Ishikawa (cell line): Measurements from ENCODE around the gene LRRC32.

Source experiments
- CEBPB ChIP-seq: IDR thresholded peaks from 2 replicates; pipeline ENCODE4 v1.6.1; 2012
- CREB1 ChIP-seq: IDR thresholded peaks from 2 replicates; pipeline ENCODE4 v1.6.1; 2012; ENCODE audit warnings: low read depth
- EGR1 ChIP-seq: IDR thresholded peaks from 2 replicates; pipeline ENCODE4 v1.6.1; 2012
- EP300 ChIP-seq: IDR thresholded peaks from 2 replicates; pipeline ENCODE4 v1.6.1; 2012; ENCODE audit warnings: borderline replicate concordance
- FOXM1 ChIP-seq: IDR thresholded peaks from 2 replicates; pipeline ENCODE4 v1.6.1; 2012; ENCODE audit warnings: low read depth, borderline replicate concordance
- MAX ChIP-seq: IDR thresholded peaks from 2 replicates; pipeline ENCODE4 v1.6.1; 2012
- NFIC ChIP-seq: IDR thresholded peaks from 2 replicates; pipeline ENCODE4 v1.6.1; 2012
- RAD21 ChIP-seq: IDR thresholded peaks from 2 replicates; pipeline ENCODE4 v1.6.1; 2012; ENCODE audit warnings: low read depth
- REST ChIP-seq: IDR thresholded peaks from 2 replicates; pipeline ENCODE4 v1.6.1; 2012; ENCODE audit warnings: low read depth, mild to moderate bottlenecking
- TAF1 ChIP-seq: IDR thresholded peaks from 2 replicates; pipeline ENCODE4 v1.6.1; 2012; ENCODE audit warnings: low read depth, mild to moderate bottlenecking
- TCF12 ChIP-seq: IDR thresholded peaks from 2 replicates; pipeline ENCODE4 v1.6.1; 2012; ENCODE audit warnings: low read depth
- TEAD4 ChIP-seq: IDR thresholded peaks from 2 replicates; pipeline ENCODE4 v1.6.1; 2012
- USF1 ChIP-seq: IDR thresholded peaks from 2 replicates; pipeline ENCODE4 v1.6.1; 2012
- YY1 ChIP-seq: IDR thresholded peaks from 2 replicates; pipeline ENCODE4 v1.6.1; 2012; ENCODE audit warnings: low read depth
- ZBTB7A ChIP-seq: IDR thresholded peaks from 2 replicates; pipeline ENCODE4 v1.6.1; 2012; ENCODE audit warnings: low read depth

Gene LRRC32

GRCh38 chr11:76632492-76632891, 38.1 kb downstream of the LRRC32 start:
- TF ChIP-seq REST (no peak), RAD21 (no peak), USF1 (no peak), TAF1 (no peak), TEAD4 (no peak)

GRCh38 chr11:76631566-76632308, 38.8 kb downstream of the LRRC32 start:
- TF ChIP-seq EGR1 (no peak), USF1 (no peak), REST (no peak), RAD21 (no peak), CEBPB (no peak), TCF12 (no peak), TEAD4 (no peak), TAF1 (no peak), ZBTB7A (no peak)

- TF ChIP-seq CEBPB: no peak
- no peak for TF ChIP-seq ZBTB7A
- TF ChIP-seq TEAD4: no peak
- TF ChIP-seq REST: no peak
- TF ChIP-seq NFIC: no peak
- no peak for TF ChIP-seq YY1
- no peak for TF ChIP-seq CREB1
- no peak for TF ChIP-seq MAX
- no peak for TF ChIP-seq TCF12
- TF ChIP-seq USF1: no peak
- no peak for TF ChIP-seq EP300
- TF ChIP-seq RAD21: no peak
- TF ChIP-seq TAF1: no peak
- TF ChIP-seq EGR1: no peak
- no peak for TF ChIP-seq FOXM1
These were observed 39.8 kb downstream of the LRRC32 start for GRCh38 chr11:76630600-76631281.

GRCh38 chr11:76629853-76630599, 40.5 kb downstream of the LRRC32 start:
- TF ChIP-seq TCF12 (no peak), FOXM1 (no peak), RAD21 (no peak), EP300 (no peak), CEBPB (no peak)
